ENCODE data around the gene PROC.
"Not testable (repeated sequence)": the region's sequence is repeated elsewhere in the genome, so short reads cannot be mapped to it uniquely, and the experiment has no call there.

The PROC gene

DNA sequence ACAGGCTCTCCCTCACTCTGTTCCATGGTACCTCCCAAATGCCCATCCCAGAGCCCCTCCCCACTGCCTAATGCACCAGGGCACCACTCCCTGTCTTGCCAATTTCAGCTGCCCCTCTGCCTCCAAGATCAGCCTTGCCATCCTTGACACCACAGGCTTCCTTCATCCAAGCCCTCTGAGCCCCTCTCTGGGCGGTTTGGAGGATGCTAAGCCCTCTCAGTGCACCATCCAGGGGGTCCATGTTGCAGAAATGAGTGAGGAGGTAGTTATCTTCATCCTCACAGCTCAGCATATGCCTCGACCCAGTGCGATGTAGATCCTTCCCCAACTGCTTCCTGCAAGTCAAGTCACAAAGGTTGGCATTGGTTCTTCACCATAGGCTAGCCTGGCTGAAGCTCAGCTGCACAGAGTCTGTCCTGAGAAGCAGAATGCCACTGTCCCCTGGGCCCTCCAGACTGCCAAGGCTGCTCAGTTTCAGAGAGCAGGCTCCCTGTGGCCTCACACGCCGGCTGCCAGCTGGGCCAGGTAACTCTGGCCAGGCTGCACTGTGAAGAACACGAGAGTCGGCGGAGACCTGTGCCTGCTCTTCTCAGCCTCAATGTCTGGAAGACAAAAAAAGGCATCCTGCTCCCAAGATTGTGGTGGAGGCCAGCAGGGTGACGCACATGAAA lies 20.5 kb upstream of the PROC start:
- DNase-seq (ENCODE audit: low spot score): no peak

DNA sequence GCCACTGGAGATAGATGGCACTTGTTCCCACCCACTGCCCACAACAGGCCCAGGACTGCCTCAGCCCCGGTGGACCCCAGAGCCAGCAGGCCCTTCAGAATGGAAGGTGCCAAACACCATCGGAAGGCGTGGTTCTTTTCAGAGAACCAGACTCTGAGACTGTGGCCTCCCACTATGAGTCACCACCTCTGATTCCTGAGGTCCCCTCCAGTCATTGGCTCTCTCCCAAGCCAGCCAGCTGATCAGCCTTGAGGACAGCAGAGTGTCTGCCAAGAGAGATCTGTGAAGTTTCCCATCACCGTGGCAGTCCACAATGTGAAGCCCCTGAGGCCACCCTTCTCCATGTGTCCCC lies 20.0 kb upstream of the PROC start:
- peak; percentile 87 for DNase-seq (ENCODE audit: low spot score)

DNA sequence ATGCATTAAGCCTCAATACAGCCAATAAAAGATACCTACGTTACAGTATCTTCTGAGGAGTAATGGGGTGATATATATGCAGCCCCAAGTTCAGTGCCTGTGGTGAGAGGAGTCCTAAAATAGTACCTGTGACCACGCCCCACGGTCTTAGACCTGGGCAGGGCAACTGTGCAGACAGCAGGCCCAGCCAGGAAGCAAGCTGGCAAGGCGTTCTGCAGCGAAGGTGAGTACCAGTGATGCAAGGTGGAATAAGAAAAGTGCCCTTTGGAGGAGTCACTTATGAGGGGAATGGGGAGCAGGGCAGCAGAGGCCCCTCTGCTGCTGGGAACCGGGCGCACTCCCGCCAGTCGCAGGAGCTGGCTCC lies 17.7 kb upstream of the PROC start:
- DNase-seq (ENCODE audit: low spot score): no peak

DNA sequence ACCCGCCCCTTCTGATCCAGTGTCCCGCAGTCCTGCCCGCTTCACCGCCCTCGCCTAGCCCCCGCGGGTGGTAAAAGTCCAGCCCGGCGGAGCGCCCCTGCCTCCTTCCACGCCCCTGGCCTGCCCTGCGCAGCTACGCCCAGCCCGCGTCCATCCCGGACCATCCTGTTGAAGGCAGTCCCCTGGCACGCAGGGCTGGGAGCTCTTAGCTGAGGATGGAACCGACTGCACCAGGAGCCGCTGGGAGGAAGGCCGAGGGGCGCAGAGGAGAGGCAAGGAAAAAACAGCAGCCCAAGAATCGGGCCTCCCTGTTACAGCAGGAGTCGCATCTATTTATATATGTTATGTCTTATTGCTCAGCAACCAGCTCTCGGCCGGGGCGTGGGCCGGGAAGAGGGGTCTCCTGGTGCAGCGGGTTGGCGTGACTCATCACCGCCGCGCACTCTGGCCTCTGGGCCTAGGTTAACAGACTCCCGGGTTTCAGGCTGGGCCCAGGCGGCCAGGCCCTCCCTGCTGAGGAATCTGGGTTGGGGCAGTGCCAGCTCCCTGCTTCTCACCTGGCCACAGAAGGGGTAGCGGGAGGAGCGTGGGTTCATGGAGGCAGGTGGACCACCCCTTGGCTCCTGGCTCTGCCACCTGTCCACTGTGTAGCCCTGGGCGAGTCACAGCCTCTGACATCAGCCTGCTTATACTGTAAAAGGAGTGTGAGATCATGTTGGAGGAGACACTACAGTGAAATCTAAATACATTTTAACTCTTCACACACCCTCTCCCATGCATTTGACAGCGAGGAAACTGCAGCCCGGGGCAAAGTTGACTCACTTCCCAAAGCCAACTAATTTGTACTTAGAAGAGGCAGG lies 17.1 kb upstream of the PROC start:
- no peak for DNase-seq (ENCODE audit: low spot score)

DNA sequence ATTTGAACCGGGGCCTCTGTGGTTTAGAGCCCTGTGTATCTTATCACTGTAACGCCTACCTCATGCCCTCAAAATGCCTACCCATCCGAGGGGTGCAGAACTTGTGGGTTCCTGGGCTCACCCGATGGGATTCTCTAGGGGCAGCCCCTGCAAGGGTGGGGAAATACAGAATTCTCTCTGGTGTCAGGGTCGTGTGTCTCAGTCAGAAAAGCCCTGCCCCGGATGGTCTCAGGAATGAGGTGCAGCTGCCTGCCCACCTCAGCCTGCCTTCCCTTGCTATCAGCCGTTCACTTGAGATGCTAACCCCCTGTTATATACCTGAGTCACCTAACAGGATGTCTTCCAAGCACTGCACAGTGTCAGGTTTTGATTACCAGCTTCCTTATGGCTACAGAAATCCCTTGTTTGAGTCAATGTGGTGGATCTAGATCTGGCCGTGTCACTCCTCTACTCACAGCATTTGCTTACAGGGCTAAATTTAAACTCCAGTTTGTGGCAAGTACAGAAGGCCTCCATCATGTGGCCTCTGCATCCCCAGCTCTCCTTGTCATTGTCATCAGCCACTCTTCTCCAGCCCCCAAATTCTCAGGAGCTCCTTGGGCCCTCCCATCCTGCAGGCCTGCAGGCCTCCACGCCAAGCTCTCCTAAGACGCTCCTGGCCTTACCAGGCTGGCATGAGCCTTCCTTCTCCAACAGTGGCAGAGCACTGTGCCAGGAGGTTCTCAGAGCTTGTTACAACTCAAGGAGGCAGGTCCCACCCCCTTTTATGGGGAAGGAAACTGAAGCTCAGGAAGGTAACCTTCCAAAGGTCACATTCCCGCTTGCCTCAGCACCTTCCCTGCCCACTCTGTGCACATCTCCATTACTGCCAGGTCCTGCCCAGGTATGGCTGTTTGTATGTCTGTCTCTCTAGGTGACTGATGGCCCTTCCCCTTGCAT lies 16.2 kb upstream of the PROC start:
- no peak for DNase-seq (ENCODE audit: low spot score)

DNA sequence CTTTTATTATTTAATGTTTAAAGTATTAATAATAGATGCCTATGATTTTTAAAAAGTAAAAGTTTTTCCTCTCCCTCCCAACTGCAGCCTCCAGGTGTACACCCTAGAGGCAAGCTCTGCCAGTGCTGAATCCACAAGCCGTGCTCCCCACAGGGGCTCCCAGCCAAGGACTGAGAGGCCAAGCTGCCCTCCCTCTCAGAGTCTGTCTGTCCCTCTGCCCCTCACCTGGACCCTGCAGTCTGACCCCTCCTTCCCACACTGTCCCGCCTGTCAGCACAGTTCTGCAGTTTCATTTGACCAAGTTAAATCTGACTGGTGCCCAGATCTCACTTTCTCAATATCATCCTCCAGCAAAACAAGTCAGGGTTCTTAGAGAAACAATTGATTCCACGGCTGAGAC lies 14.8 kb upstream of the PROC start:
- no peak for DNase-seq (ENCODE audit: low spot score)

DNA sequence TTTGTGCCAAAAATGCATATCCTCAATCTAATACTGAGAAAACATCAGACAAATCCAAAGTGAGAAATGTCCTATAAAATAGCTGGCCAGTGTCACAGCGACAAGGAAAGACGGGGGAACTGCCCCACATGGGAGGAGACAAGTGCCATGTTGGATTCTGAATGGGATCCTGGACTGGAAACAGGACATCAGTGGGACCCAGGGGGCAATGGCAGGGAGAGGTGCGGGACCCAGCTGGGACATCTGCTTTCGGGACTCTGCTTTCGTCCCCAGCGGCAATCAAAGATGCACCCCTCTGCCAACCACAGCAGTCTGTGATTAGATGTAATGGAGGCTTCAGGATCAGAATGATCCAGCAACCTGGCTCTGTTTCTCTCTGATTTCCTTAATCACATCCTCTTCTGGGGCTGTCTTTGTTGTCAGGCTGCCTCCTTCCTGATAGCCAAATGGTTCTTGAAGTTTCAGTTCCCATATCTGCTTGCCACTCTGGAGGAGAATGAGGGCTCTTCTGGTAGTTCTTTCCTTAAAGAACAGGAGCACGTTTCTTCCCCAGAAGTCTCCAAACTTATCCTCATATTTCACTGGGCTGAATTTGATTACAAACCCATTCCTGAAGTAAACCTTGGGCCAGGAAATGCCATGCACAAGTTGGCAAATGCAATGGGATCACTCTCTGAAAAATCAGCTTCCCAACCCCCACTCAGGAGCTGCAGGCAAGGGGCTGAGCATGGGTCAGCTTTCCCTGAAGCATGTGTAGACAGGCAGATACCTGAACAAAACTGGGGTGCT lies 13.6 kb upstream of the PROC start:
- no peak for DNase-seq (ENCODE audit: low spot score)

DNA sequence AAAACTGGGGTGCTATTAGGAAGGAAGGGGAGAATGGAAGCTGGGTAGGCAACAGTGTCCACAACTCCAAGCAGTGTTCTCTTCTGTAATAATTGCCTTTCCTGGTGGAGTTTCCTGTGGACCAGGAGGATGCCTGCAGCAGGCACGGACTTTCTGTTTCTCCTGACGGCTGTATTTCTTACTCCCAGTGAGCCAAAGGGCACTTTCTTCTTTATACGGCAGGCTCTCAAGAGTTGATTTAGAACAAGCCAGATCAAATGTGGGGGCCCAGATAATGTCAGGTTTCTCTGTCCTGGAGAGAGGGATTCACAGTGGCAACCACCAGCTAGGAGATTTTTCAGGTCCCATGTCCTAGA lies 13.0 kb upstream of the PROC start:
- no peak for DNase-seq (ENCODE audit: low spot score)

DNA sequence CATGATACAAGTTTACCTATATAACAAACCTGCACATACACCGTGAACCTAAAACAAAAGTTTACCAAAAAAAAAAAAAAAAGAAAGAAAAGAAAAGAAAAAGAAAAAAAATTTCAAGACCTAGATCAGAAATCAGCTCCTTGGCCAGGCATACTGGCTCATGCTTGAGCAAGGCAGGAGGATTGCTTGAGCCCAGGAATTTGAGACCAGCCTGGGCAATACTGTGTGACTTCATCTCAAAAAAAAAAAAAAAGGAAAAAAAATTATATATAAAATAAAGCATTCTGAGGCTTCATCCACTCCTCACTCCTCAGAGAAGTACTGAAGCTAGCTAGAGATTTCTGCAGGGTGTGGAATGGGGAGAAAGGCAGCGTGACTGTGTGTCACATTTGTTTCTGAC lies 11.8 kb upstream of the PROC start:
- no peak for DNase-seq (ENCODE audit: low spot score)

DNA sequence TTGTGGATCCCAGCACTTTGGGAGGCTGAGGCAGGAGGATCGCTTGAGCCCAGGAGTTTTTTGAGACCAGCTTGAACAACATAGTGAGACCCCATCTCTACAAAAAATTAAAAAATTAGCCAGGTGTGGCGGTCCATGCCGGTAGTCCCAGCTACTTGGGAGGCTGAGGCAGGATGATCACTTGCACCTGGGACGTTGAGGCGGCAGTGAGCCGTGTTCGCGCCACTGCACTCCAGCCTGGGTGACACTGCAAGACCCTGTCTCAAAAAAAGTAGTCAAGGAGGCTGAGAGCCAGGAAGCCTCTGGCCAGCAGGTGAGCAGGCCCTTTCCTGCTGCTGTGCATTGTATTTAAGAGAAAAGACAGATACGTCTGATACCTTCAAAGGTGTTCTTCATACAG lies 11.1 kb upstream of the PROC start:
- no peak for DNase-seq (ENCODE audit: low spot score)

DNA sequence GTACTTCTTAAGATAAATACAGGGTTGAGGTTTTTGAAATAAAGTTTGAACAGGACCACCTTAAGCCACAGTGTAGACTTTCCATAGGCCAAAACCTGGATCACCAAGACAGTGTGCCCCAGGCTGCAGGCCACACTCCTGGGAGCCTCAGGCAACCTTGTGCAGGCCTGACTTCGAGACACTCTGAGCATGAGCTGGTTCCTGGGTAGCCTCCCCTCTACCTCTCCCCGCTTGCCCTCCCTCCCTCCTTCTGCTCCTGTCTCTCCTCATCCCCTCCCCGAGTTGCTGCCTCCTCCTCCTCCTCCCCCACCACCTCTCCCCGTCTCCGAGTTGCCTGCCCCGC lies 10.6 kb upstream of the PROC start:
- no peak for DNase-seq (ENCODE audit: low spot score)

DNA sequence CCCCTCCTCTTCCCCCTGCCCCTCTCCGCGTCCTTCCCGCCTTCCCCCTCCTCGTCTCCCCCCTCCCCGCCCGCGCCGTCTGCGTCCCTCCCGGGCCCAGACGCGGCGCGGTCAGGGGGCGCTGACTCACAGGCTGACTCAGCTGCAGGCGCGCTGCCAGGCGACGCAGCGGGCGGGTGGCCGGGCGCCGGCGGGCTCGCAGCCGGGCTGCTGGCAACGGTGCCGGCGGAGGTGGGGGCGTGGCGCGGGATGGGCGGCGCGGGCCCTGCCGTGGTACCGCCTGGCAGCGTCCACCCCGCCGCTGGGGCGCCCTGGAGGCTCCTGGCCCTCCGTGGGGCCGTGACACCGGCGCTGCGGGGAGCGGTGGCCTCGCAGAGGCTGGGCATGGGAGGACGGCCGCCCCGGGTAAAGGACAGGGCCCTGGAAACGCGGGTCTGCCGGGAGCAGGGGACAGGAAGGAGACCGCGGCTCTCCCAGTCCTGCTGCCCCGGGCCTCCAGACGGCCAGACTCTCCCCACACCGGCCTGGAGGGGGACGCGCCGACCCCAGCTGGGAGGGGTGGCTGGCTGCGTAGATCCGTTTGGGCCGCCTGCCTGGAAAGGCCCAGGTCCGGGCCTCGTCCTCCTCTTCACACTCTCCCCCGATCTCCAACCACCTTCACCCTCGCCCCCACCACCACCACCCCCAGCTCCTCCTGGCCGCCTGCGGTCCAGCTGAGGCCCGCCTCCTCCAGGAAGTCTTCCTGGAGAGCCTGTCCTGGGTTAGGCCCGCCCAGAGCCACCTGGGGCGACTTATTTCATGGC lies 10.0 kb upstream of the PROC start:
- DNase-seq (ENCODE audit: low spot score): peak; percentile 94

DNA sequence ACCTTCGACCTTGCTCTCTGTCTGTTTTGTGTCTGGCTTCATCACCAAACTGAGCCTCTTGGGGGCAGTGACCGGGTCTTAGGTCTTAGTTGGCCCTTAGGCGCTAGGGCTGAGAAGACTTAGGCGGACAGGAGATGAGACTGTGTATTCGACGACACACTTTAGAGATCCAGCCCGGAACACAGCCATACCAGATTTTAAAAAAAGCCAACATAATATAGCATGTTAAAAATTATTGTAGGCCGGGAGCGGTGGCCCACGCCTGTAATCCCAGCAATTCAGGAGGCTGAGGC lies 9.5 kb upstream of the PROC start:
- no peak for DNase-seq (ENCODE audit: low spot score)

DNA sequence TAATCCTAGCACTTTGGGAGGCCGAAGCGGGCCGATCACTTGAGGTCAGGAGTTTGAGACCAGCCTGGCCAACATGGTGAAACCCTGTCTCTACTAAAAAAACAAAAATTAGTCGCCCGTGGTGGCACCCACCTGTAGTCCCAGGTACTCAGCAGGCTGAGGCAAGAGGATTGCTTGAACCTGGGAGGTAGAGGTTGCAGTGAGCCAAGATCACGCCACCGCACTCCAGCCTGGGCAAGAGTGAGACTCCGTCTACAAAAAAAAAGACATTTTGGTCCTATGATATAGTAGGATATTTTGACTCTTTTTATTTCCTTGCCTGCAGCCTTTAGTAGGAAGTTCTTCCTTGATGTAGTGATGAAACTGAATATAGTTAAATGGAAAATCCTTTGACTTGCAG lies 8.5 kb upstream of the PROC start:
- DNase-seq (ENCODE audit: low spot score): not testable (repeated sequence)

DNA sequence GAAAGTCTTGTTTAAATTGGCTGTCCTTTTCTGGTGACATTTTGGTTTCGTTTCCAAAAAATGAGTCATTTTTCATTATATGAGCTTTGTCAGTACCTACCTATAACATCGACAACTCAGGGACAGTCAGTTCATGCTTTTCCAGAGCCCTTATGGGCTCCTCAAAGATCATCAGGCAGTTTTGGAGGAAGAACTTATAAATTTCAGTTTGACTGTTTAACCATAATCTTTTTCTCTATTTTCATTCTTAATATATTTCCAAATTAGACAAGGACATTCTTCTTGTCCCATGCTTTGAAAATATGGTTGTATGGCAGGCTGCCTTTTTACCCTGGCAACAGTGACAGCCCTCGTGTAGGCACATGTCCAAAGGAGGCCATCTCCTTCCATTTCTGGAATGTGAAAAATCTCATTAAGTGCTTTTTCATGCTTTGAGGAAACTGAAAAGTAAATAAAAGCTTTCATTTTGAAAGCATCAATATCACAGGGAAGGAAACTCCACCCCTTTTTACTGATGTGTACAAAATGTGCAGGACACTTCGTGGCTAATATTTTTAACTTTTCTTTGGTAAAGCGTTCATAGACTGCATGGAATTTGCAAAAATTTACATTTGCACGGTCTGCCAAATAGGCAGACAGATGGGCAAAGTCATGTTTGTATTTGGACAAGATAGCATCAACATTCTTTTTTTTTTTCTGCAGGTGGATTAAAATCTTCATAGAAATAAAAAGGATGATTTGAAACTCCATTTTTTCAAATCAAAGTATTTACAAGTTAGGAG lies 7.2 kb upstream of the PROC start:
- DNase-seq (ENCODE audit: low spot score): no peak

DNA sequence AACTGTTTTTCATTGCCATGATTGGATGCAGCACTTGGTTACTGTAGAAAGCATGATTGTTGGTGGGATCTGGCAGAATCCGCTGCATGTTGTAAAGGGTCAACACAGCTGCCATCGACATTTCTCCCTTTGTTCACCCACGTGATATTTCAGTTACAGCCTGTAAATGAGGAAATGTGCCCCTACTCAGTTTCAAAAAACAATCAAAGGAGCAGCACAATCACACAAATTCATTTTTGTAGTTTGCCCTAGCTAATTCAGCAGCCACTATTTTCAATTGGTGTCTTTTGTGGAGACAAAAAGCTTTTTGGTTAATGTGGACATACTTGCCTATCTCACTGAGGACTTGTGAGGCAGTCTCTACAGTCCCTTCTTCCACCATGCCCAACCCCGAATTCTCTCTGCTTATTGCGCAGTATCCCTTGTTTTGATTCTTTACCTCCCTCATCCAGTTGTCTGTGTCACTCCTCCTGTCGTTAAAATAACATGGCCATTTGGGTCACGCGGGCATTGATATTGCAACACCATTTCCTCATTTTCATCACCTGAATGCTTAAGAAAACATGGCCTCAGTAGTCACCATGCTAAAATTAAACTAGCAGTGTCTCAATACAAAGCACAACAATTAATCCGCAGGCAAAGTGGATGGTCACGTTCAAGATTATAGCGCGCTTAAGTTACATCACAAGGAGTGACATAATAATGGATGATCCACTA lies 6.4 kb upstream of the PROC start:
- DNase-seq (ENCODE audit: low spot score): no peak

DNA sequence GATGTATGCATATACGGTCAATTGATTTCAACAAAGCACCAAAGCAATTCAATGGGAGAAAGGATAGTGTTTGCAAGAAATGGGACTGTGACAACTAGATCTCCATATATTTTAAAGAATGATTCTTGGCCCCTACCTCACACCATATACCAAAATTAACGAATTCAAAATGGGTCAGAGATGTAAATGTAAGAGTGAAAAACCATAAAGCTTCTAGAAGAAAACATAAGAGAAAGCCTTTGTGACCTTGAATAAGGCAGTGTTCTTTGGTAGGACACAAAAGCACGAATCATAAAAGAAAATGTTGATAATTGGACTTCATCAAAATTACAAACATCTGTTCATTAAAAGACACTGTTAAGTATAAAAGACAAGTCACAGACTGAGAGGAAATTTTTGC lies 5.0 kb upstream of the PROC start:
- no peak for DNase-seq (ENCODE audit: low spot score)

DNA sequence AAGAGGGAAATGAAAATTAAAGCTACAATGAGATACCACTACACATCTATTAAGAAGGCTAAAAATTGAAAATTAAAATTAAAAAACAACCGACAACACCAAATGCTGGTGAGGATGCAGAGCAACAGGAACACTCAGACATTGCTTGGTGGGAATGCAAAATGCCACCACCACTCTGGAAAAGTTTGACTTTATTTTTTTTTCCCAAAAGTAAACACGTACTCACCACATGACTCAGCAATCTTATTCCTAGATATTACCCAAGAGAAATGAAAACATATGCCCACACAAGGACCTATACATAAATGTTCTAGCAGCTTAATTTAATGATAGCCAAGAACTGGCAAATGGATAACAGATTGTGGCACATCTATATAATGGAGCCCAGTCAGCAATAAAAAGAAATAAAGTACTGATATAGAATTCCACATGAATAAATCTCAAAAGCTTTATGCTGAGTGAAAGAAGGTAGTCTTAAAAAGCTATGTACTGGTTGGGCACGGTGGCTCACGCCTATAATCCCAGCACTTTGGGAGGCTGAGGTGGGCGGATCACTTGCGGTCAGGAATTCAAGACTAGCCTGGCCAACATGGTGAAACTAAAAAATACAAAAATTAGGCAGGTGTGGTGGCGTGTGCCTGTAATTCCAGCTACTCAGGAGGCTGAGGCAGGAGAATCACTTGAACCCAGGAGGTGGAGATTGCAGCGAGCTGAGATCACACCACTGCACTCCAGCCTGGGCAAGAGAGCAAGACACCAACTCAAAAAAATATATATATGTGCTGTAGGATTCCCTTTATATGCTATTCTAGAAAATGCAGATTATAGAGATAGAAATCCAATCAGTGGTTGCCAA lies 4.2 kb upstream of the PROC start:
- peak; percentile 43 for DNase-seq (ENCODE audit: low spot score)

Measured in hematopoietic multipotent progenitor cell treated with erythropoietin and hydrocortisone succinate and interleukin-3 and kit ligand, for 15 days (in vitro differentiated cells).